HepG2 (cell line): ENCODE results near the gene CAMTA1. TPM values are rescaled to one million over a fixed set of nuclear protein-coding genes. Genes with fewer than 3 reads are reported as not detected.

Experiments used
- ATAC-seq: fragments of 200-7000 bp; cut with Tn5 transposase; 3 replicates; pipeline ENCODE4 v1.9.1; 2020; ENCODE audit warnings: mild to moderate bottlenecking, moderate library complexity
- BruUV-seq: library from RNA; stranded (reverse); fragments of 400-500 nt; replicated peaks from 2 replicates; lab custom pipeline; 2021; lab: Mats Ljungman, UMichigan
- CTCF ChIA-PET: fragments of 300-600 bp; formaldehyde crosslinking; extraction: SDS; loops from one replicate; lab custom pipeline; 2021; ENCODE audit warnings: low total read pairs, inconsistent platforms, low intra/inter-chr PET ratio; lab: Yijun Ruan, JAX
- POLR2A ChIA-PET: fragments of 350-600 bp; sonication (Branson Sonifier 250); formaldehyde crosslinking; loops from one replicate; lab custom pipeline; 2020; ENCODE audit warnings: antibody characterized with exemption, inconsistent platforms; lab: Yijun Ruan, JAX
- DNase-seq: peaks from one replicate; pipeline ENCODE4 v3.0.0-alpha.2; 2015; ENCODE audit warnings: low spot score
- FAIRE-seq: peaks from 3 replicates; lab custom pipeline; 2011; peaks lifted over from hg19 to GRCh38; lab: Jason Lieb, UNC
- H2AFZ ChIP-seq: one replicate; pipeline ENCODE4 v1.6.1; 2011; ENCODE audit warnings: low read length, inconsistent platforms
- H3K27ac ChIP-seq: fragments of 300-600 bp; 3 replicates; pipeline ENCODE4 v1.8.0; 2011; ENCODE audit warnings: mixed run types, mild to moderate bottlenecking, mixed read lengths, low read length, inconsistent platforms; ENCODE audit not compliant: insufficient read depth; ENCODE audit errors: extremely low read length
- H3K27me3 ChIP-seq, 2 experiments: fragments of 200-600 bp in 1 of 2; 2 replicates in 1 of 2; 3 replicates in 1 of 2; pipeline versions ENCODE4 v1.6.0 to v1.8.0; 2011; ENCODE audit warnings: low read length in 2 of 2, mild to moderate bottlenecking in 2 of 2, moderate library complexity in 2 of 2, inconsistent platforms in 1 of 2; ENCODE audit not compliant: insufficient read depth in 2 of 2, control insufficient read depth in 1 of 2
- H3K36me3 ChIP-seq, 2 experiments: fragments of 200-600 bp in 1 of 2; replicated peaks in 1 of 2; 2 replicates in 1 of 2; 3 replicates in 1 of 2; pipeline versions ENCODE4 v1.5.1 to v1.8.0; 2011; ENCODE audit warnings: low read length in 2 of 2, inconsistent platforms in 1 of 2; ENCODE audit not compliant: insufficient read depth in 2 of 2, control insufficient read depth in 1 of 2
- H3K4me1 ChIP-seq: 2 replicates; pipeline ENCODE4 v1.5.1; 2012; ENCODE audit warnings: low read length, inconsistent platforms; ENCODE audit not compliant: insufficient read depth
- H3K4me2 ChIP-seq: 2 replicates; pipeline ENCODE4 v1.6.0; 2011; ENCODE audit warnings: low read depth, low read length, inconsistent platforms
- H3K4me3 ChIP-seq, 3 experiments: fragments of 200-600 bp in 1 of 3; sonication (generic), shearing (Covaris generic) in 1 of 3; replicated peaks in 1 of 3; 2 replicates each; pipeline ENCODE4 v1.5.1; 2011 to 2016; ENCODE audit warnings: low read length in 3 of 3, inconsistent platforms in 2 of 3, low read depth in 2 of 3, mild to moderate bottlenecking in 2 of 3, control low read depth in 1 of 3, mixed read lengths in 1 of 3; ENCODE audit not compliant: insufficient read depth in 1 of 3
- H3K79me2 ChIP-seq: one replicate; pipeline ENCODE4 v1.6.1; 2011; ENCODE audit warnings: low read length, inconsistent platforms; ENCODE audit not compliant: insufficient read depth
- H3K9ac ChIP-seq: 2 replicates; pipeline ENCODE4 v1.6.0; 2011; ENCODE audit warnings: mild to moderate bottlenecking, low read depth, low read length, inconsistent platforms; ENCODE audit not compliant: insufficient read depth
- H3K9me3 ChIP-seq: 2 replicates; pipeline ENCODE4 v1.5.1; 2012; ENCODE audit warnings: mild to moderate bottlenecking, low read length
- H4K20me1 ChIP-seq: 2 replicates; pipeline ENCODE4 v1.6.0; 2011; ENCODE audit warnings: inconsistent platforms, mild to moderate bottlenecking, low read length, moderate library complexity; ENCODE audit not compliant: insufficient read depth
- ATM ChIP-seq: fragments of 450-650 bp; IDR thresholded peaks from 2 replicates; pipeline ENCODE4 v1.7.1; 2017; ENCODE audit warnings: mild to moderate bottlenecking, borderline replicate concordance
- BORCS8-MEF2B ChIP-seq: sonication (generic); formaldehyde crosslinking; IDR thresholded peaks from 2 replicates; pipeline ENCODE4 v1.8.0; 2022; ENCODE audit warnings: mild to moderate bottlenecking, missing genetic modification reagents
- ETV6 ChIP-seq: sonication (generic); formaldehyde crosslinking; conservative IDR thresholded peaks from 2 replicates; pipeline ENCODE4 v1.4.0; 2020; ENCODE audit warnings: missing genetic modification reagents
- GATA4 ChIP-seq: sonication (generic); IDR thresholded peaks from 2 replicates; pipeline ENCODE4 v1.6.1; 2016; ENCODE audit warnings: antibody characterized with exemption, low read depth, borderline replicate concordance
- HNRNPUL1 ChIP-seq: fragments of 200-400 bp; formaldehyde crosslinking; IDR thresholded peaks from 2 replicates; pipeline ENCODE4 v1.6.1; 2017; ENCODE audit warnings: low read depth, mild to moderate bottlenecking, low read length, moderate library complexity
- RCOR2 ChIP-seq: IDR thresholded peaks from 2 replicates; pipeline ENCODE4 v1.6.1; 2016; ENCODE audit warnings: missing biosample characterization, missing genetic modification reagents
- SRSF9 ChIP-seq: fragments of 200-400 bp; formaldehyde crosslinking; IDR thresholded peaks from 2 replicates; pipeline ENCODE4 v1.6.1; 2018; ENCODE audit warnings: borderline replicate concordance, mild to moderate bottlenecking, low read depth, low read length; ENCODE audit not compliant: insufficient read depth, poor library complexity, severe bottlenecking
- YEATS4 ChIP-seq: sonication (generic); formaldehyde crosslinking; IDR thresholded peaks from 2 replicates; pipeline ENCODE4 v1.4.0; 2020; ENCODE audit warnings: missing genetic modification reagents, borderline replicate concordance
- ZFYVE20 ChIP-seq: sonication (generic); formaldehyde crosslinking; IDR thresholded peaks from 2 replicates; pipeline ENCODE4 v1.8.0; 2023; ENCODE audit warnings: low read depth, mild to moderate bottlenecking, moderate library complexity, missing genetic modification reagents, borderline replicate concordance
- ZNF780A ChIP-seq: sonication (generic); formaldehyde crosslinking; IDR thresholded peaks from 2 replicates; pipeline ENCODE4 v1.8.0; 2022; ENCODE audit warnings: mild to moderate bottlenecking, missing genetic modification reagents, moderate library complexity
- ZNF879 ChIP-seq: sonication (generic); formaldehyde crosslinking; IDR thresholded peaks from 2 replicates; pipeline ENCODE4 v1.8.1; 2023; ENCODE audit warnings: missing genetic modification reagents
- ZSCAN31 ChIP-seq: sonication (generic); formaldehyde crosslinking; IDR thresholded peaks from 2 replicates; pipeline ENCODE4 v1.5.0; 2020; ENCODE audit warnings: low read depth, mild to moderate bottlenecking, missing genetic modification reagents
- ZZZ3 ChIP-seq: sonication (generic); formaldehyde crosslinking; IDR thresholded peaks from 2 replicates; pipeline ENCODE4 v1.4.0; 2020; ENCODE audit warnings: missing genetic modification reagents, mild to moderate bottlenecking, borderline replicate concordance
- WGBS: methylation state at CpG from one replicate; pipeline ENCODE4 v1.1.6; 2017; ENCODE audit warnings: low lambda C conversion rate; 5-methylcytosine and 5-hydroxymethylcytosine counted together
- in situ Hi-C: cut with HindIII; loops from 2 replicates; pipeline ENCODE4 v1.10.0; 2017; ENCODE audit warnings: low pct_unique_long_range_greater_than_20kb; ENCODE audit not compliant: extremely low pct_ligation_motif_present
- intact Hi-C: fragments of 100-400 bp; cut with micrococcal nuclease; formaldehyde crosslinking; loops from one replicate; pipeline ENCODE4 v1.10.0; 2022; ENCODE audit not compliant: unreplicated experiment
- polyA plus RNA-seq, 8 experiments: library from polyadenylated mRNA; depleted of rRNA in 3 of 8; stranded (reverse) in 7 of 8; unstranded in 1 of 8; fragments of >200 nt; fragmentation: Illumina TruSeq in 4 of 8; extraction: Trizol in 4 of 8; gene quantifications; 2 replicates each; pipeline versions ENCODE4 v1.2.1 to v1.2.3, GENCODE V29; 2011 to 2016; ENCODE audit warnings: low read depth in 4 of 8, missing spikeins in 1 of 8, mixed read lengths in 1 of 8; ENCODE audit not compliant: insufficient read depth in 1 of 8
- total RNA-seq, 5 experiments: library from RNA; depleted of rRNA; stranded (reverse); fragments of >200 nt; fragmentation: Illumina TruSeq; extraction: Trizol; gene quantifications; 2 replicates each; pipeline ENCODE4 v1.2.3, GENCODE V29; 2016; ENCODE audit warnings: low read depth in 1 of 5
- TF ChIP-seq, protein P1 (sequence below): sonication (generic); formaldehyde crosslinking; IDR thresholded peaks from 2 replicates; pipeline ENCODE4 v1.8.1; 2023; ENCODE audit warnings: mild to moderate bottlenecking, inconsistent platforms, moderate library complexity, missing genetic modification reagents, borderline replicate concordance
- TF ChIP-seq, protein P2 (sequence below): sonication (generic); formaldehyde crosslinking; IDR thresholded peaks from 2 replicates; pipeline ENCODE4 v1.4.0; 2020; ENCODE audit warnings: missing genetic modification reagents, borderline replicate concordance

The CAMTA1 gene
- total and polyA plus RNA-seq, 2 of the 13 experiments (the other 11 are each of a cell fraction or from before 2014, with no cell fraction given), result 25.0 to 36.4 TPM

DNA sequence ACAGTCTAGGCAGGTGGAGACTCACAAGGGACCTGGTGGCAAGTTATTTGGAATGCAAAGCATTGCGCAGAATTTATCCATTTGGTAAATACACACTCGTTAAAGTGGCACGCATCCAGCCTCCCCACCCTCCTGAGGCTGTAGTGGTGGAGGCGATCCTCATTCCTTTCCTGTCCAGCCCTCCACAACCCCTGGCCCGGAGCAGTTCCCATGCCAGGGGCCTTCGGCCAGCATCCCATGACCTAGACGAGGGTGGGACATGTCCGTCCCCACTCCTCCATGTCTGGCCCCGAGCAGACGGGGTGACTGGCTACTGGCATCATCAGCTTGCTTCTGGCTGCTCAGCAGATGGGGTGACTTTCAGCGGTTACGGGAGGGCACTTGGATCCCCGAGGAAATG lies 704.3 kb downstream of the CAMTA1 start (continued):
- TF ChIP-seq ETV6 (no peak), ZNF879 (CRISPR knock-in tag) (no peak), GATA4 (no peak)

DNA sequence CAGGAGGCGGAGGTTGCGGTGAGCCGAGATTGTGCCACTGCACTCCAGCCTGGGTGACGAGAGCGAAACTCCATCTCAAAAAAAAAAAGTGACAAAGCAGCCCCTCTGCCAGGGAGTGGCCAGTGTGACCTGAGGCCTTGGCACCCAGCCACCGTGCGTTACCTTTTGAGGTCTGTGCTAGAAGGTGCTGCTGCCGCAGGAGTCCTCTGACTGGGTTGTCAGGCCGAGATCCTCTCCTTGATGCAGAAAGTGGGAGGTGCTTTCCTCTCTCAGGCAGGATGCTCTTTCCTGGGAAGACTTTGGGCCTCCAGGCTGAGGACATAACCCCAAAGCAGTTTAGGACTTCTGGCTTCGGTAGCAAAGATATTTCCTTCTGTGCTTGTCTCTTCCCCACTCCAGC lies 705.3 kb downstream of the CAMTA1 start:
- no peak for DNase-seq
- H2AFZ ChIP-seq, result no peak overlapping the region
- TF ChIP-seq, protein P1, sequence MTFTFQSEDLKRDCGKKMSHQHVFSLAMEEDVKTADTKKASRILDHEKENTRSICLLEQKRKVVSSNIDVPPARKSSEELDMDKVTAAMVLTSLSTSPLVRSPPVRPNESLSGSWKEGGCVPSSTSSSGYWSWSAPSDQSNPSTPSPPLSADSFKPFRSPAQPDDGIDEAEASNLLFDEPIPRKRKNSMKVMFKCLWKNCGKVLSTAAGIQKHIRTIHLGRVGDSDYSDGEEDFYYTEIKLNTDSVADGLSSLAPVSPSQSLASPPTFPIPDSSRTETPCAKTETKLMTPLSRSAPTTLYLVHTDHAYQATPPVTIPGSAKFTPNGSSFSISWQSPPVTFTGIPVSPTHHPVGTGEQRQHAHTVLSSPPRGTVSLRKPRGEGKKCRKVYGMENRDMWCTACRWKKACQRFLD, result no peak
- TF ChIP-seq HNRNPUL1, result no peak
- no peak for TF ChIP-seq RCOR2 (CRISPR knock-in tag)
- no peak for TF ChIP-seq BORCS8-MEF2B (CRISPR knock-in tag)
- TF ChIP-seq ZNF780A (CRISPR knock-in tag), result no peak
- TF ChIP-seq, protein P2, sequence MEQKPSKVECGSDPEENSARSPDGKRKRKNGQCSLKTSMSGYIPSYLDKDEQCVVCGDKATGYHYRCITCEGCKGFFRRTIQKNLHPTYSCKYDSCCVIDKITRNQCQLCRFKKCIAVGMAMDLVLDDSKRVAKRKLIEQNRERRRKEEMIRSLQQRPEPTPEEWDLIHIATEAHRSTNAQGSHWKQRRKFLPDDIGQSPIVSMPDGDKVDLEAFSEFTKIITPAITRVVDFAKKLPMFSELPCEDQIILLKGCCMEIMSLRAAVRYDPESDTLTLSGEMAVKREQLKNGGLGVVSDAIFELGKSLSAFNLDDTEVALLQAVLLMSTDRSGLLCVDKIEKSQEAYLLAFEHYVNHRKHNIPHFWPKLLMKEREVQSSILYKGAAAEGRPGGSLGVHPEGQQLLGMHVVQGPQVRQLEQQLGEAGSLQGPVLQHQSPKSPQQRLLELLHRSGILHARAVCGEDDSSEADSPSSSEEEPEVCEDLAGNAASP (CRISPR knock-in tag), result no peak
- TF ChIP-seq ATM, result no peak
- no peak for TF ChIP-seq ZZZ3 (CRISPR knock-in tag)
- no peak for TF ChIP-seq ZNF879 (CRISPR knock-in tag)
- TF ChIP-seq YEATS4 (CRISPR knock-in tag), result no peak
- no peak for TF ChIP-seq ZFYVE20 (CRISPR knock-in tag)
- TF ChIP-seq SRSF9, result no peak
- TF ChIP-seq ZSCAN31 (CRISPR knock-in tag), result no peak
- H3K4me1 ChIP-seq, result no peaks in the 10 kb centered on the region
- peaks cover 0 to 17% of the 10 kb centered on the region in 2 experiments; a peak in 2 of 5 replicates for H3K27me3 ChIP-seq
- no peaks in the 10 kb centered on the region for H3K9me3 ChIP-seq
- POLR2A ChIA-PET, result no interaction called here
- no peaks in the 10 kb centered on the region for H4K20me1 ChIP-seq
- no peaks in the 10 kb centered on the region for H3K79me2 ChIP-seq
- no peak for FAIRE-seq
- intact Hi-C loops, result no loop called here
- no peak overlapping the region for H3K27ac ChIP-seq
- no peak overlapping the region for H3K4me2 ChIP-seq
- WGBS, result 75% methylated on average over 10 of the region's 10 CpGs
- ATAC-seq, result no peak
- no peak overlapping the region for H3K4me3 ChIP-seq
- BruUV-seq, result no TSS peak
- no peak overlapping the region for H3K9ac ChIP-seq
- CTCF ChIA-PET, result no interaction called here
- no peaks in the 10 kb centered on the region for H3K36me3 ChIP-seq
- in situ Hi-C loops, result no loop called here
